IMR-90 (cell line): Measurements from ENCODE around the gene PSG7. TPM values are rescaled to one million over a fixed set of nuclear protein-coding genes. Genes with fewer than 3 reads are reported as not detected.

Experiments
- ATAC-seq: fragments of 200-7000 bp; cut with Tn5 transposase; 2 replicates; pipeline ENCODE4 v1.9.1; 2020; ENCODE audit warnings: low read depth, mild to moderate bottlenecking, moderate library complexity
- BruUV-seq: library from RNA; stranded (reverse); fragments of 400-500 nt; replicated peaks from 2 replicates; lab custom pipeline; 2021; lab: Mats Ljungman, UMichigan
- CTCF ChIA-PET: fragments of 300-600 bp; formaldehyde crosslinking; extraction: SDS; loops from one replicate; lab custom pipeline; 2021; ENCODE audit warnings: antibody characterized with exemption; lab: Yijun Ruan, JAX
- POLR2A ChIA-PET: fragments of 300-600 bp; sonication (Branson Sonifier 250); formaldehyde crosslinking; loops from one replicate; lab custom pipeline; 2022; ENCODE audit warnings: antibody characterized with exemption; ENCODE audit not compliant: unreplicated experiment; lab: Charles Lee
- DNase-seq: peaks from one replicate; pipeline ENCODE4 v3.0.0; 2013
- H2AFZ ChIP-seq: replicated peaks from 2 replicates; pipeline ENCODE3; 2013; ENCODE audit warnings: low read length, mild to moderate bottlenecking; ENCODE audit not compliant: poor library complexity
- H2AK5ac ChIP-seq: 2 replicates; pipeline ENCODE4 v1.6.1; 2013; ENCODE audit warnings: low read depth, low read length, inconsistent platforms
- H2AK9ac ChIP-seq: replicated peaks from 2 replicates; pipeline ENCODE3; 2013; ENCODE audit warnings: mild to moderate bottlenecking, low read depth, low read length, moderate library complexity; ENCODE audit not compliant: poor library complexity
- H2BK120ac ChIP-seq: 2 replicates; pipeline ENCODE4 v1.6.1; 2013; ENCODE audit warnings: low read depth, low read length, inconsistent platforms
- H2BK15ac ChIP-seq: 3 replicates; pipeline ENCODE4 v1.6.1; 2013; ENCODE audit warnings: low read depth, low read length, inconsistent platforms
- H2BK20ac ChIP-seq: 2 replicates; pipeline ENCODE4 v1.6.1; 2013; ENCODE audit warnings: low read depth, mild to moderate bottlenecking, inconsistent platforms, low read length, moderate library complexity
- H2BK5ac ChIP-seq: 2 replicates; pipeline ENCODE4 v1.6.1; 2013; ENCODE audit warnings: mild to moderate bottlenecking, low read depth, low read length, inconsistent platforms; ENCODE audit not compliant: poor library complexity, severe bottlenecking
- H3K14ac ChIP-seq: replicated peaks from 2 replicates; pipeline ENCODE4 v1.6.1; 2013; ENCODE audit warnings: low read depth, low read length, inconsistent platforms
- H3K18ac ChIP-seq: 2 replicates; pipeline ENCODE4 v1.6.1; 2013; ENCODE audit warnings: low read depth, low read length, control low read depth
- H3K23ac ChIP-seq: 2 replicates; pipeline ENCODE4 v1.6.1; 2013; ENCODE audit warnings: low read depth, low read length, inconsistent platforms
- H3K27ac ChIP-seq: 2 replicates; pipeline ENCODE4 v1.5.1; 2013; ENCODE audit warnings: mild to moderate bottlenecking, control low read depth, low read length; ENCODE audit not compliant: insufficient read depth
- H3K27me3 ChIP-seq: 2 replicates; pipeline ENCODE4 v1.6.1; 2013; ENCODE audit warnings: low read length; ENCODE audit not compliant: control insufficient read depth, insufficient read depth
- H3K36me3 ChIP-seq: 2 replicates; pipeline ENCODE4 v1.6.1; 2013; ENCODE audit warnings: low read length, mixed read lengths; ENCODE audit not compliant: control insufficient read depth, insufficient read depth
- H3K4ac ChIP-seq: 2 replicates; pipeline ENCODE4 v1.6.1; 2013; ENCODE audit warnings: low read depth, low read length, inconsistent platforms
- H3K4me1 ChIP-seq: 2 replicates; pipeline ENCODE4 v1.6.1; 2013; ENCODE audit warnings: low read length, mixed read lengths; ENCODE audit not compliant: control insufficient read depth, insufficient read depth
- H3K4me2 ChIP-seq: 2 replicates; pipeline ENCODE4 v1.6.1; 2013; ENCODE audit warnings: low read depth, mild to moderate bottlenecking, control low read depth, low read length, moderate library complexity
- H3K4me3 ChIP-seq: 2 replicates; pipeline ENCODE4 v1.5.1; 2013; ENCODE audit warnings: low read depth, mild to moderate bottlenecking, control low read depth, low read length, moderate library complexity; ENCODE audit not compliant: insufficient read depth
- H3K56ac ChIP-seq: 2 replicates; pipeline ENCODE4 v1.6.1; 2013; ENCODE audit warnings: low read length, inconsistent platforms; ENCODE audit not compliant: insufficient read depth; ENCODE audit errors: extremely low read depth
- H3K79me1 ChIP-seq, 2 experiments: 2 replicates each; pipeline ENCODE4 v1.6.1; 2013; ENCODE audit warnings: low read length in 2 of 2, inconsistent platforms in 1 of 2, low read depth in 1 of 2
- H3K9ac ChIP-seq: 2 replicates; pipeline ENCODE4 v1.6.1; 2013; ENCODE audit warnings: low read depth, low read length, control low read depth
- H3K9me1 ChIP-seq: 2 replicates; pipeline ENCODE4 v1.6.1; 2013; ENCODE audit warnings: low read length, inconsistent platforms; ENCODE audit not compliant: insufficient read depth
- H3K9me3 ChIP-seq: 2 replicates; pipeline ENCODE4 v1.6.1; 2013; ENCODE audit warnings: low read length; ENCODE audit not compliant: control insufficient read depth, insufficient read depth
- H4K20me1 ChIP-seq: 2 replicates; pipeline ENCODE4 v1.6.1; 2013; ENCODE audit warnings: low read length, inconsistent platforms; ENCODE audit not compliant: insufficient read depth
- H4K5ac ChIP-seq: 2 replicates; pipeline ENCODE4 v1.6.1; 2013; ENCODE audit warnings: mild to moderate bottlenecking, low read depth, low read length, control low read depth
- H4K8ac ChIP-seq, 2 experiments: 2 replicates each; pipeline ENCODE4 v1.6.1; 2013; ENCODE audit warnings: low read depth in 2 of 2, low read length in 2 of 2, control low read depth in 1 of 2, inconsistent platforms in 1 of 2
- H4K91ac ChIP-seq: 2 replicates; pipeline ENCODE4 v1.6.1; 2013; ENCODE audit warnings: low read depth, low read length, inconsistent platforms; ENCODE audit not compliant: insufficient read depth
- ELK1 ChIP-seq: fragments of 150-350 bp; IDR thresholded peaks from 2 replicates; pipeline ENCODE4 v1.6.1; 2016; ENCODE audit warnings: low read depth, mild to moderate bottlenecking, low read length, moderate library complexity, borderline replicate concordance
- FOS ChIP-seq: fragments of 150-350 bp; IDR thresholded peaks from 2 replicates; pipeline ENCODE4 v1.6.1; 2016; ENCODE audit warnings: low read depth, low read length
- MXI1 ChIP-seq: IDR thresholded peaks from 2 replicates; pipeline ENCODE4 v1.6.1; 2012; ENCODE audit warnings: low read depth, mild to moderate bottlenecking, low read length, moderate library complexity, borderline replicate concordance
- NFE2L2 ChIP-seq: fragments of 150-350 bp; IDR thresholded peaks from 2 replicates; pipeline ENCODE4 v1.6.1; 2016; ENCODE audit warnings: low read depth, mild to moderate bottlenecking, low read length
- USF2 ChIP-seq: fragments of 150-350 bp; IDR thresholded peaks from 2 replicates; pipeline ENCODE4 v1.6.1; 2017; ENCODE audit warnings: mild to moderate bottlenecking, antibody characterized with exemption, low read length, low read depth
- WGBS, 2 experiments: methylation state at CpG; one replicate each; pipeline versions ENCODE4 v1.1.5 to v1.1.7; 2013; ENCODE audit warnings: missing lambda C conversion rate in 2 of 2; ENCODE audit not compliant: insufficient read length in 1 of 2; ENCODE audit errors: extremely low coverage in 2 of 2; 5-methylcytosine and 5-hydroxymethylcytosine counted together
- dilution Hi-C: fragments of 300-500 bp; cut with HindIII; formaldehyde crosslinking; loops from one replicate; pipeline ENCODE4 v1.14.3; 2018; ENCODE audit warnings: low sequenced_read_pairs; ENCODE audit not compliant: unreplicated experiment
- in situ Hi-C: fragments of 300-500 bp; cut with MboI; formaldehyde crosslinking; loops from 3 replicates; pipeline ENCODE4 v1.14.3; 2019; ENCODE audit warnings: low sequenced_read_pairs, inconsistent platforms, mixed read lengths
- intact Hi-C: fragments of 100-400 bp; cut with micrococcal nuclease; formaldehyde crosslinking; loops from 2 replicates; pipeline ENCODE4 v1.10.0; 2022
- polyA plus RNA-seq, 3 experiments: library from polyadenylated mRNA; depleted of rRNA; stranded (reverse); fragments of >200 nt; gene quantifications; 2 replicates each; pipeline ENCODE4 v1.2.3, GENCODE V29; 2012; ENCODE audit warnings: low replicate concordance in 1 of 3
- total RNA-seq: library from RNA; depleted of rRNA; stranded (reverse); fragments of >200 nt; gene quantifications from 2 replicates; pipeline ENCODE4 v1.2.3, GENCODE V29; 2012

PSG7 gene
- total and polyA plus RNA-seq, 2 of the 4 experiments (the other 2 are of a cell fraction) = under 0.01 to 0.26 TPM

- no peak overlapping the region for H2BK5ac ChIP-seq
- H2BK15ac ChIP-seq = peak overlapping the region; percentile 74; the same call in 2 of the 3 replicates
- in situ Hi-C loops = loop anchor here (10.0 kb wide), 1 partner anchor 225 kb away; no protein-coding TSS in a partner anchor
- H3K9me3 ChIP-seq = no peaks in the 10 kb centered on the region
- ChIA-PET CTCF (no interaction called here), POLR2A (no interaction called here)
- no peak overlapping the region for H3K4me2 ChIP-seq
- DNase-seq = no peak
- no peak for ATAC-seq
- no peak overlapping the region; the same call in 1 of the 2 replicates for H3K14ac ChIP-seq
- no peak overlapping the region for H3K9ac ChIP-seq
- H2AK5ac ChIP-seq = peak overlapping the region; percentile 76
- peak overlapping the region; percentile 73; the same call in 1 of the 2 replicates for H2BK120ac ChIP-seq
- peak overlapping the region; percentile 63; the same call in 1 of the 2 replicates for H4K5ac ChIP-seq
- no peaks in the 10 kb centered on the region for H3K27me3 ChIP-seq
- H3K56ac ChIP-seq = no peak overlapping the region
- H3K36me3 ChIP-seq = no peaks in the 10 kb centered on the region
- no peaks in the 10 kb centered on the region for H3K4me1 ChIP-seq
- dilution Hi-C loops = no loop called here
- H3K23ac ChIP-seq = no peak overlapping the region
- peak overlapping the region; percentile 70; the same call in 1 of the 2 replicates for H4K91ac ChIP-seq
- peak overlapping the region; percentile 43 for H2AFZ ChIP-seq
- peak overlapping the region in 1 of 2 experiments; percentile 83; a peak in 2 of 4 replicates for H4K8ac ChIP-seq
- TF ChIP-seq ELK1 (no peak), FOS (no peak), MXI1 (no peak), NFE2L2 (no peak), USF2 (no peak)
- H3K9me1 ChIP-seq = no peaks in the 10 kb centered on the region; the same call in 1 of the 2 replicates
- no peak overlapping the region for H3K27ac ChIP-seq
- H4K20me1 ChIP-seq = no peaks in the 10 kb centered on the region
- H3K18ac ChIP-seq = peak overlapping the region; percentile 52; the same call in 1 of the 2 replicates
- no TSS peak for BruUV-seq
- no peaks in the 10 kb centered on the region for H3K79me1 ChIP-seq
- no peak overlapping the region for H3K4me3 ChIP-seq
- peak overlapping the region; percentile 90; the same call in 1 of the 2 replicates for H2BK20ac ChIP-seq
- intact Hi-C loops = loop anchor here (5.0 kb wide), 1 partner anchor 237 kb away; no protein-coding TSS in a partner anchor
- H3K4ac ChIP-seq = 0 out of 2 replicates have a peak overlapping the region, but pooled peaks have one; percentile 56
- no peak overlapping the region for H2AK9ac ChIP-seq
- no CpG with 5 or more reads among the region's 3 CpGs for WGBS, 2 experiments
Measured at GRCh38 chr19:42919757-42920079, 17.3 kb downstream of the PSG7 start.
